GM19239 (cell line): Measurements from ENCODE around the gene LDLRAD4.

Experiments
- DNase-seq: peaks from one replicate; pipeline ENCODE4 v3.0.0; 2011; ENCODE audit warnings: low spot score; ENCODE audit not compliant: insufficient read length
- FAIRE-seq: peaks from 2 replicates; lab custom pipeline; 2011; peaks lifted over from hg19 to GRCh38; lab: Jason Lieb, UNC

Gene LDLRAD4

GRCh38 chr18:13362607-13363006 is 144.0 kb downstream of the LDLRAD4 start:
- DNase-seq (no peak), FAIRE-seq (no peak)

DNA sequence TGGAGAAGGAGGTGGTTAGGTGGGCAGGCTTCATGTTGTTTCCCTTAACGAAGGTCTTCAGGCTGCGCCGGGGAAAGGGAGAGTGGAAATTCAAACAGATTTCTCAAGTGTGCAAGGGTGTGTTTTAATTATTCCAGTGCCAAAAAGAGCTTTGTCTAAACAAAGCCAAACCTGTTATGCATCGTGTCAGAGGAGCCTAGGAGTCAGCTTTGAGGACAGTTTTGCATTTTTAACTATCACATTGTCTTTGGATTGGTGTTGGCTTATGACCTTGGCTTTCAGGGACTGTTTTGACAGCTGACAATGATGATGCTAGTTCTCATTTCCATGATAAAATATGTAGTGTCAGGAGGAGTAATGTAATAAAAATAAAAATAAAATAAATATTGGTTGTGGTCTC is 144.8 kb downstream of the LDLRAD4 start:
- DNase-seq (no peak), FAIRE-seq (no peak)

DNA sequence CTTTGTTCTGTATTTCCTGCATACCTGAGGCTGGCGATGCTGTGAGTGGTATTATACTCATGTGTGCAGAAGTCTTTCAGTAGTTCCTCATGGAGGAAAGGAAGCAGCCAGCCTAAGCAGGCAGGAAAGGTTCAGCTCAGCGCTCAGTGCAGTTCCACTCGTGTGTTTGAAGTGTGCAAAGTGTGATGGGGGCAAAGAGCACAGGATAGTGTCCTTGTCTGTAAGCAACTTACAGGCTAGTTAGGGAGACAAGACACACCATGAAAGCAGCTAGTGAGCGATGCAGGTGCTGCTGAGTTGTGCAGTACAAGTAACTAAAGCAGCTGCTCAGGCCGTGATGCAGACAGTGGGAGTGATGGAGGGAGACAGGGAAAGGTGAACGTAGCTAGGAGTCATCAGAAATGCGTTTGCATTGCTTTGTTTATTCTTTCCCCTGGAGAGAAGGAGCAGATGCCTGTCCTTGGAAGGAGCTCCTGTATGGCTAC is 146.2 kb downstream of the LDLRAD4 start:
- no peak for FAIRE-seq
- DNase-seq = no peak

- FAIRE-seq (no peak), DNase-seq (no peak)
Observed at GRCh38 chr18:13366131-13366530, 147.6 kb downstream of the LDLRAD4 start.

GRCh38 chr18:13366541-13366940 is 148.0 kb downstream of the LDLRAD4 start:
- FAIRE-seq (no peak), DNase-seq (no peak)

GRCh38 chr18:13366962-13367892 is 148.7 kb downstream of the LDLRAD4 start:
- DNase-seq (no peak), FAIRE-seq (no peak)

GRCh38 chr18:13368080-13368813 is 149.7 kb downstream of the LDLRAD4 start:
- no peak for DNase-seq
- FAIRE-seq = no peak

GRCh38 chr18:13369353-13369752 is 150.8 kb downstream of the LDLRAD4 start:
- FAIRE-seq = no peak
- no peak for DNase-seq

- no peak for FAIRE-seq
- no peak for DNase-seq
Observed at GRCh38 chr18:13369756-13370510, 151.4 kb downstream of the LDLRAD4 start.

GRCh38 chr18:13370995-13371625 is 152.6 kb downstream of the LDLRAD4 start:
- DNase-seq (no peak), FAIRE-seq (no peak)

DNA sequence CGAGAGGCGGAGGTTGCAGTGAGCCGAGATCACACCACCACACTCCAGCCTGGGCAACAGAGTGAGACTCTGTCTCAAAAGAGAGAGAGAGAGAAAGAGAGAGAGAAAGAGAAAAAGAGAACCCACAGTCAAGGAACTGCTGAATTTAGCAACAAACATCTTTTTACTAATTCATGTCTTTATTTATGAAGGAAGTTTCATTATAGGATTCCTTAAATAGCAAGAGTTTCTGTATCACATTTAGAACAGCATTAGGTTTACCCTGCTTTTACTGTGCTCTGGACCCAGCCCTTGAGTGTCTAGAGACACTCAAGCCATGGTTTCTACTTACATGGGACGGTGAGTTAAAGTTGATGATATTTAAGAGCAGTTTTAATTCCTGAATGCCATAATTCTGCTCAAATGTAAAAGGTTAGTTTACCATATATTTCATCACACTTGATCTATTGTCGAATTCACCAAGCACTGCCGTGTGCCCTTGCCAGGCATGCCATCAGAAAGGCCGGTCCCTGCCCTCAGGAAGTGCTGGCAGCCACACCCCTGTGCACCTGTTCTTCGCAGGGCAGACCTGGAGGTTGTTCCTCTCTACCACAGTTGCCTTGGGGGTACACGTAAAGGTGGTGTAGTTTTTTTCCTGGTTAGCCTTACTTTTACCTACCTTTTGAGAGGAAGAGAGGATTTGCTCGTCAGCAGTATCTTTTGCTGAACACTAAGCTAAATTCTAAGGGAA is 153.3 kb downstream of the LDLRAD4 start:
- no peak for FAIRE-seq
- DNase-seq = no peak

DNA sequence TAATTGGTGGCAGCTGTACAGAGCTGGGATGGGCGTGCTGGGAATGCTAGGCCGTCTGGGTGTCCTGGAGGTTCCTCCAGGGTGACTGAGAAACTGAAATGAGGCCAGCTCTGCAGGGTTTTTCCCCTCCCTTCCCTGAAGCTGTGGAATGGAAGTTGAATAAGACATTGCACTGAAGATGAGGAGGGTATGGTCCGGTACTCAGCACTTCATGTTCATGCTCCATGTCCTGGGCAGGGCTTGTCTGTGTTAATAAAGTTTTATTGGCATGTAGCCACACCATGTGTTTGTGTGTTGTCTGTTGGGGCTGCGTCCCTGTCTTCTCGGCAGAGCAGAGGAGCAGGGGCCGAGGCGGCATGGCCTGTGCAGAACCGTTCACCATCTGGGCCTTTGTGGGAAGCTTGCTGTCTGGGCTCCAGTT is 154.0 kb downstream of the LDLRAD4 start:
- DNase-seq = no peak
- FAIRE-seq = no peak

DNA sequence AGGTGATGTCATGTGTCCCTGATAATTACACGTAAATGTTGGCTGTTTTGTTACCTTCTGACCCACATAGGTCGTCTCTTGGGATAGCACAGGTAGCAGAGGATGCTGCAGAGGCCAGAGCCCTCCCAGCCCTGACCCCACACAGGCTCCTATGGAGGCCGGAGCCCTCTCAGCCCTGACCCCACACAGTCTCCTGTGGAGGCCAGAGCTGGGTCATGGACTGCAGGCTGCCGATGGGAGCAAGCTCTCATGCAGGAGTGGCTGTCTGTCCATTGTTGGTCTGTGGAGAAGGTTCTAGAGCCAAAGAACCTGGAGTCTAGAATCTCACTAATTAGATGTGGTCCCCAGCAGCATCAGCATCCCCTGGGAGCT is 155.5 kb downstream of the LDLRAD4 start:
- DNase-seq (no peak), FAIRE-seq (no peak)

GRCh38 chr18:13374468-13375301 is 156.1 kb downstream of the LDLRAD4 start:
- DNase-seq (no peak), FAIRE-seq (no peak)

DNA sequence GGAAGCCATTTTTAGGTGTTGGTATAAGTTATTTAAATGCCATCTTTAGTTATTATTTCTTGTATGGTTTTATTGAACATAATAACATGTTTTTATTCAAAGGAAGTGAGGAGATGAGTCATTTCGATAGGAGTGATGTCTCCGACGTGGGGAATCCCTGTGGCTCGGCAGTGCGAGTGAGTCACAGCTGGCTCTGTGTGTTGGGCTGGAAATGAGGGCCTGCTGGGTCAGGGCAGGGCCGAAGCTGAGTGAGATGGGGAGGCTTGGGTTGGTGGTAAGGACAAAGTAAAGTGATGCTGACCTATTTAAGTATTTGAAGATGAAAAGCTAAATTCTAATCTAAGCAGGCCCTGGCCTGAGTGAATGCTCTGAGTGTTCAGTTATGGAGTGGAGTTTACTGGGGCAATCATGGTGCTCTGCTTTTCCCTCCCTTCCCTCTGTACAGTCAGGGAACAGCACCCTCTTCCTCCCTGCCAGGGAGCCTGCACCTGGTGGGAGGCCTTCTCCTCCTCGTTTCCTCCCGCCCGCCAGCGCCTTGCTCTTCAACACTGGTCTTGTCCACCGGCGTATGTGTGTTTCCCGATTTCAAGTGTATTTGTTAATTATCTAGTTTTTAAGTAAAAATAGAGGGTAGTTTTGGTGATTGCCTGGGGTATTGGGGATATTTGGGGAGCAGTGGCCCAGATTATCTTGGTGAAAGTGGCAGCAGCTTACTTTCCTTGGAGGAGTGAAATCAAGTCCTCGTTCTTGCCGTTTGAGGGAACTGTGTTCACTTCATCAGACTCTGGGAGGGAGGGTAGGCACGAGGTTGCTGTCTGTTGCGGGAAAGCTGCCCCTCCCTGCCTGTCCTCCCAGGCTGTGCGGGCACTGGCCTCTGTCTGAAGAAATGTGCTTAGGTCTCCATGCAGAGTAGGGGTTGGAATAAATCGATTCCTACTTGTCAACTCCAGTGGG is 157.0 kb downstream of the LDLRAD4 start:
- peak; percentile 56 for DNase-seq
- peak; percentile 73 for FAIRE-seq

DNA sequence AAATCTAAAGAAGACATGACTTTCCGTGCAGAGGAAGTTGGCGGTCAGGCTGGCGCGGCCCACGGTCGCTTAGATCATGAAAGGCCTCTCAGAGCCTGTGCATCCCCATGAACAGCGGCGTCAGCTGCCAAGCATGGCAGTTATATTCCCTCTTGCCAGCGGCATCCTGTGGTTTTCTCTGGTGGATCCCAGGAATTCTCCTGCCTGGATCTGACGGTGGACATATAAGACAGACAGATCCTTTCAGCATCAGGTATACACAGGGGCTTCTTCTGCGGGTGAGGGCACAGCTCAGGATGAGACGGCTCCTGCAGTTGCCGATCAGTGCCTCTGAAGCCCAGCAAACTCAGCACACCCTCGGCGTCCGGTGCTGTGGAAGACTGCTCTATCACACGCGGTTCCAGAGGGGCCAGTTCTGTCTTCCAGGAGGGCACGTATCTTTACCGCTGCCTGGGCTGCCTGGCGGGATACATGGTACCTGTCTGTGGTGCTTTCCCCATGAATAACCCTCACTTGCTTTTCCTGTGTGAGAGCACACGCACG is 157.8 kb downstream of the LDLRAD4 start:
- FAIRE-seq (no peak), DNase-seq (no peak)

DNA sequence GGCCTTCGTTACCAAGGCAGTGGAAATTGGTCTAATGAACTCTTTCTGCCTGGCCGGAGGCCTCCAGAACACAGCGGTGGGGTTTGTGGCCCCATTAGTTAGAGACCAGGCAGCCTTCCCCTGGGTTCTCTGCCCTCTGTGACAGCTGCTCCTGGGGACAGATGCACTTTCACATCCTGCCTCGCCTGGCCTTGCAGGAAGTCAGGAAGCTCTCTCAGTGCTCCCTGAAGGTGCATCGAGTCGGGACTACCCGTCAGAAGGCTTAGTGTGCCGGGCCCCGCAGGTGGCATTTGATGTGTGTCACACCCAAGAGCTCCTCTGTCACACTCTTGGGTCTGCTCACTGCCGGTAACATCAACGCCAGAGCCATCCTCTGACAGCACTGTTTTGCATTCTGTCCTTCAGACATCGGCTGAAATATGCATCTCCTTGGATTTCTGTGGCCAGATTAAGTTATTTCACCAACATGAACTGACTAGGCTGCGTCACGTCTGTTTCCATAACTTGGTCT is 158.3 kb downstream of the LDLRAD4 start:
- FAIRE-seq = no peak
- DNase-seq = no peak
